ENCODE results near the gene HOXA6.

HOXA6 gene

DNA sequence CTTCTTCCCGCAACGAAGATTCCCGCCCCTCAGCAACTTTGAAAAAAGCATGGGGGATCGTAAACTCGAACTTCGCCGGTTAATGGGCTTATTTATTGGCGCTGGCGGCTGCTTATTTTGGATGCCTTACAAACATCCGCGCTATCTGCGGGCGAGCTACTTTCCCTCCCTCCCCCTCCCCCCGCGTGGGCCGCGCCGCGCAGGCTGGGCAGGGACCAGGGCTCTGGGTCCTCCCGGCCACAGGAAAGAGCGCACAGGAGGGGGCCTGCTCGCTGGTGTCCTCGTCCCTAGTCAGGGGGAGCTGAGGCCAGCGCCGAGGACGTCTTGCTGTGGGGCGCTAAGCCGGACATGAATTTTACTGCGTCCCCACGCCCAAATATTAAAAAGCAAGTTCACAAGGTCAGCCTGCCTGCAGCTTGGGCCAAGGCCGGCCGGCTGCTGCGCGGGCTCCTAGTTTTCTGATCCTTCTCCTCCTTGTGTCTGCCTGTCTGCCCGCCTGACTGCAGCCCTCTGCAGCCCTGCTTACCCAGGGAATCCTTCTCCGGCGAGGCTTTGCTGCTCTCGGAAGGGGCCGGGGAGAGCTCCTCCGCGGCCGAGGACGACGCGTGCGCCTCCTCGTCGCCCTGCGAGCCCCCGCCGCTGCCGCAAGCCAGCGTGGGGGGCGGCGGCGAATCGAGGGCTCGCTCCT lies 25.4 kb upstream of the HOXA6 start:
- FAIRE-seq, result no peak

DNA sequence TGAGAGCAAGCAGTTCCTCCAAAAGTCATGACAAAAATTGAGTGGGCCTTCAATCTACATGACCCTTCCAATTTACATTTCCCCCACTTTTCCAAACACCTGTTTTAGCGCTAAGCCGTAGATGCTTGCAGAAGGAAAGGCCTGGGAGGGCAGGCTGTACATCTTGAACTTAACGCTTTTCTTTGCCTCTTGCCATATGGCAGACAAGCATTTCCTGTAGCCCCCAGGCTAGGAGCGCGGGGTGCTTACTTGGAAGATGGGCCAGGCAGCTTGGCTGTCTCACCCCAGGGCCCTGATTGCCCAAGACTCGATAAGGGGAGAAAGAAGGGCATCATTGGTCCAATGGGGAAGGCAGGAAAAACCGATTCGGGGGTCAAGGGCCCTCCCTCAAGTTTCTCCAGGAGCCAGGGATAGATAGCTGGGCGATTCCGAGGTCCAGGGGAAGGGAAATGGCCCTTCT lies 24.8 kb upstream of the HOXA6 start:
- FAIRE-seq, result no peak

DNA sequence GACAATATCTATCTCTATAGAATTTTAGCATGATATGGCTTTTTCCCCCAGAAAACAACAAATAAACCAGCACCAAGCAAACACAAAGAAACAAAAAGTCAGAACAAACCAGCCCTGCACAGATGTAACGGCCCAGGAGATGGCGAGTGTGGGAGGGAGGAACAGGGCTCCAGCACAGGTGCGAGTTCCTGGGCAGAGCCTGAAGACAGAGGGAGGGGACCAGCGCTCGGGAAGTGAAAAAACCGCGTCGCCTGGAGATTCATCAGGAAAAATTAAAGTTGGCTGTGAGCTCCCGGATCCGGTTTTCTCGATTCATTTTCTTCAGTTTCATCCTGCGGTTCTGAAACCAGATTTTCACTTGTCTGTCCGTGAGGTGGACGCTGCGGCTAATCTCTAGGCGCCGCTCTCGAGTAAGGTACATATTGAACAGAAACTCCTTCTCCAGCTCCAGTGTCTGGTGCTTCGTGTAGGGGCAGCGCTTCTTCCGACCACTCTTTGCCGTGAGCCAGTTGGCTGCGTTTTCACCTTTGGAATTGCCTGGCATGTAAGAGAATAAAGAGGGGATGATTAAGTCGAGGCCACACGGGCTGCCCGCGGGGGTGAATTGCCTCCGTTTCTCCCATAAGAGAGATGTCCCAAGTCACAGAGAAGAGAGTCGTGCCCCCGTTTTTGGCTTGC lies 24.2 kb upstream of the HOXA6 start:
- FAIRE-seq, result peak; percentile 46

DNA sequence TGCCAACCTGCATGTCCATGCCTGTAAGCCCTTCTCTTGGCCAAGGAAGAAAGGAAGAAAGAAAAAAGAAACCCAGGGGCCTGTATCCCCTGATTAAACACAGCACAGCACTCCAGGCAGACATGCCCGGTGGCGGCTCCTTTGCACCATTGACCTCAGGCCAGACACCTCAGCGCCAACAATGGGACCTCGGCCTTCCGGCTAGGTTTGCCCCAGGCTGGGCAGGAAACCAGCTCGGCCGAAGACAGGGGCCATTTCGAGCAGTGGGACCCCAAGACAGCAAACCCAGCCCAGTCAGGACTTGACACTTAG lies 23.7 kb upstream of the HOXA6 start:
- no peak for FAIRE-seq

DNA sequence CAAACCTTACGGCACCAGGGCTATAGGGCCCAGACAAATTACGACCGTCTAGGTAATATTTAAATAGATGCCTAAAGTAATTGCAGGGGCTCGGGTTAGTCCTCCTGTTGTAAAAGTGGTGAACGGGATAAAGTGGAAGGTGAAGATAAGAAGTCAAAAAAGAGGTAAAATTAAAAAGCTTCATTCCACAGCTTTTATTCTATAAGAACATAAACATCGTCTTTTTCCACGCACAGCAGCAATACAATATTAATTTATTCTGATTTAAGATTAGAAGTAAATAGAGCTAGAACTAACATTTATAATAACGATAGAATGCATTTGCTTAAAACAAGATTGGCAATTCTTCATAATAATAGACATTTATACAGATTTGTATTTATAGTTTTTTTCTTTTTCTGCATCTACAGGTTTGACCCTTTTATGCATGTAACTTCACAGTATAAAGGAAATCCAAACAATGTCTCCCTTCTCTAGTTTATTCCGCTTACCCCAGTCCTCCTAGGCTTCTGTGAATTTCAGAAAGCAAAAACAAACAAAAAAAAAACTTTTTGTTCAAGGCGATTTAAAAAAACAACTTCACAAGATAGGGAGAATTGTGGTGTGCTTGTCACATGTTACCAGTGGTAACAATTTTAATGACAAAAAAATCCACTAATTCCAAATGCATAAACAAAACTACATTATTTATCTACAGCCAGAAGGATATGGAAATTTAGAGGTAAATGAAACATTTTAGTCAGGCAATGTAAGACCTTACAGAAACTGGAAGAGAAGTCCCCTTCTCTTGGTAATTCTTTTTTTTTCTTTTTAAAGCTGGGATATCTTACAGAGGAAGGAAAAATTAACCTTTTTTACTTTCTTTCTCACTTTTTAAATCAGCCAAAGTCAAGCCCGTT lies 23.1 kb upstream of the HOXA6 start:
- FAIRE-seq, result peak; percentile 96

DNA sequence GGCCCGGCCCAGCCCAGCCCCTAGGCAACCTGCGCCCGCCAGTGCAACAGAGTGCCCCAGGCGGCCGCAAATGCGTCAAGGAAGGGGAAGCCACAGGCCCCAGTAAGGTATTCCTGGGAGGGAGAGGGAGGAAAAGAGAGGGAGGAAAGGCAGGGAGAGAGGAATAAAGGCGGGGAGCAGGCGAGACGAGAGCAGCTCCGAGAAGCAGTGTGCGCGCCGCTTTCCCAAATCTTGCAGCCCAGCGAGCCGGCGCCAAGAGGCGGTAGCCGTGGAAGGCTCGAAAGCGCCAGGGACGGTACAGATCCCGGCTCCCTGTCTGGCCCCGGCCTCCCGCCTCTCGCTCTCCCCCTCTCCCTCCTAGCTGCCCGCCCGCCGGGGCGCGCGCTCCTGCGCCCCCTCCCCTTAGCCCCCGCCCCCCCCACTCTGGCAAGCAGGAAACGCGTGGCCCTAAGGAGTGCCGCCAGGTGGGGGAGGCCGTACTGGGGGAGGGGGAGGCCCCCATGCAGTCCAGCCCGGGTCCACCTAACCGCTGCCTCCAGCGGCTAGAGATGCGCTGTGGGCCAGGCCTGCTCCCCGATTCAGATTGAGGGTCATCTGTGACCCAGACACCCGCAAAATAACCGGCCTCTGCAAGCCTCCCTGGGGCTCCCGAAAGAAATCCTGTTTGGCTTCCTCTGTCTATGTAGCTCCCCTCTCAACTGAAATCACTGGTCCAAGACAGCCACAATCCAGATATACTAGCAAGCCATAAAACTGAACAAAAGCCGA lies 22.3 kb upstream of the HOXA6 start:
- FAIRE-seq, result no peak

DNA sequence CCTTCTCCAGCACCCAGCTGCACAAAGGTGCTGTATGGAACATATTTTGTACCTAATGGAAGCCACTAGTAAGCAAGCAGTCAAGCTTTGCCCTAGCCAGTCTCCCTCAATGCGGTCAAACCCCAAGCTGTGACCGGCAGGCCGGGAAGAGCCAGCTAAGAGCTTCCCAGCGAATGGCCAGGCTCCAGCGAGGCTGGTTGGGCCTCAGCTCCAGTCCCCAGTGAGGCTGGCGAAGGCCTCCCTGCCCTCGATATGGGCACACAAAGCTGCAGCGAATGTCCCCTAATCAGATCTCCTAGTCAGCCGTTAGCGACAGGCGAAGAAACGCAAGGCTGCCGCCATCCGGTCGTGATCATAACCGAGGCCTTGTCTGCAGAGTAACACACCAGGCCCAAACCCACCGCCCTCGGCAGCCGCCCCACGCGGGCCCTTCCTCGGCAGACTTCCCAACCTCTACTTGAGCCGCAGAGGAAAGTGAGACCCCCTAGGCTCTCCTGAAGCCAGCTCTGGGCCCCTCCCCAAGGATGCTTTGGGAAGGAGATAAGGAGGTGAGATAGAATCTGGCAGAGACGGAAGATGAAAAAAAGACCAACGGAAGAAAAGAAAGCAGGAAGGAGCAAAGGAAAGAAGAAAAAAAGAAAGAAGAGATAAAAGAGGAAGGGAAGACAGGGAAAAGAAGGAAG lies 20.8 kb upstream of the HOXA6 start:
- FAIRE-seq, result no peak

DNA sequence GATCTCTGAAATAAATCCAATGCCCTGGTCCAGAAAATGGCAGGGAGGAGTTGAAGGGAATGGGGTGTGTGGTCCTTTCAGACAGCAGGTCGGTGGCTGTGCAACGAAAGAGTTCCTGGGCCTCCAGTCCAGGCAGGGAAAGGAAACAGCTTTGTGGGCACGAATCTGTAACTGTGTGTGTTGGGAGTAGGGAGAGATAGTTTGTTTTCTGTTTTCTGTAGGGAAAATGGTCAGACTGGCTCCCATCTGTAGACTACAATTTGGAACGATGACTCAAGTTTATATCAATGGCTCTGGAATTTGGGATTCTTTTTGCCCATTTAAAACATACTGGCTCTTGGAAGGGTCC lies 20.3 kb upstream of the HOXA6 start:
- peak; percentile 88 for FAIRE-seq

DNA sequence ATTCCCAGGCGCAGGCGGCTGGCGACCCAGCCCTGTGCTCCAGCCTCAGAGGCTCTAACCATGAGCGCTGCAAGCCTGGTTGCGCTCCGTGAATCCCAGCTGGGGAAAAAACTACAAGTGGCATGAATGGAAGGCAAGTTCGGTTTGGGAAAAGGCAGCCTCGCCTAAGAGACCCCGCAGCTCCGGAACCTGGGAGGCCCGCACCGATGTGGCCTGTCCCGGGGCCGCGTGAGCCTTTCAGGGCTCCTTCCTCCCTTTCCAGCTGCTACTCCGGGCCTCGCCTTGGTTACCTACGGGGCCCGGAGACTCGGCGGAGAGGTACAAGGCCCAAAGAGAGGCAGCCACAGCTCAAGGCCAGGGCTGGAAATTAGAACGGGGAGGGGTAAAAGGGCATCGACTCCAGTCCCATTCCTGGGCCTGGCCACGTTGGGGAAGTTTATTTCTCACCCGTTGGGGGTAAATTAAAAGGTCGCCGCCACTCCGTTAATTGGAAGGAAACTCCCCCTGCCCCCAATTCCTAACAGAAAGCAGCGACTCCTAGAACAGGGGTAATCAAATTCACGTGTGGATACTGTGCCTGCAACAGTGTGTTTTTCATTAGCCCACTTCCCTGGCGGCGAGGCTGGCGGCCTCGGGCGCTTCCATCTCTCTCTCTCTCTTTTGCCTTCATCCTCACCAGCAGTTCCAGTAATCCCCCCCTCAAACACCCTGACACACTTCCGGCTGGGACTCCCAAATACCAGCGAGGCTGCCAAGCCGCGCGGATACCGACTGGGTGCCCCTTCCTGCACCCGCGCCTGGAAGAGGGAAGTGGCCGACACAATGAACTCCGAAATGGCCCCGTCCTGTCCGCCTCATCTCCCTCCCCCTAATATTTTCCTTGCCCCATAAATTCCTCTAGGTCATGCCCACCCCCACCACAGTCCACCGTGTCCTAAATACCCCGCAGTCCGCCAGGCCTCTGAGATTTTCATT lies 19.2 kb upstream of the HOXA6 start:
- peak; percentile 40 for FAIRE-seq

DNA sequence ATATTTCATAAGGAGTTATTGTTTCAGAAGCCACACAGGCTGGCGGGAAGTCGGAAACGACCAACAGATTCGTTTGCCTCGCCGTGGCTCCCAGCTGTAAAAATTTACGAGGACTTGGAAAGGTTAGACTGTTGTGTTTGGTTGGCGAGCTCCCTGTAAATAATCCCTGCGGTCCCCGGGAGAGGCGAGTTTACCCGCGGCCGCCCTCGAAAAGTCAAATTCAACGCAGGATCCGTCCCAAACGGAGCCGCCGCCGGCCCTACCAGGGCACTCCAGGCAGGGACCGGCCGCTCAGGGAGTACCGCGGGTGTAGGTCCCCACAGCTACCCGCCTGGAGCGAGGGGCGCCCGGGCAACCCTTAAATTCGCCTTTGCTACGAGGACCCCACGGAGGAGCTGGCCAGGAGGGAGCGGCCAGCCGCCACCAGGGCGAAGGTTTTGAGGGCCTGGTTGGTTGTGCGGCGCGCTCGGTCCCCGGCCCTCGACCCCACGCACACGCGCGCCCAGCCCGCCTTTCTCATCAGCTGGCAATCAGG lies 18.5 kb upstream of the HOXA6 start:
- no peak for FAIRE-seq

DNA sequence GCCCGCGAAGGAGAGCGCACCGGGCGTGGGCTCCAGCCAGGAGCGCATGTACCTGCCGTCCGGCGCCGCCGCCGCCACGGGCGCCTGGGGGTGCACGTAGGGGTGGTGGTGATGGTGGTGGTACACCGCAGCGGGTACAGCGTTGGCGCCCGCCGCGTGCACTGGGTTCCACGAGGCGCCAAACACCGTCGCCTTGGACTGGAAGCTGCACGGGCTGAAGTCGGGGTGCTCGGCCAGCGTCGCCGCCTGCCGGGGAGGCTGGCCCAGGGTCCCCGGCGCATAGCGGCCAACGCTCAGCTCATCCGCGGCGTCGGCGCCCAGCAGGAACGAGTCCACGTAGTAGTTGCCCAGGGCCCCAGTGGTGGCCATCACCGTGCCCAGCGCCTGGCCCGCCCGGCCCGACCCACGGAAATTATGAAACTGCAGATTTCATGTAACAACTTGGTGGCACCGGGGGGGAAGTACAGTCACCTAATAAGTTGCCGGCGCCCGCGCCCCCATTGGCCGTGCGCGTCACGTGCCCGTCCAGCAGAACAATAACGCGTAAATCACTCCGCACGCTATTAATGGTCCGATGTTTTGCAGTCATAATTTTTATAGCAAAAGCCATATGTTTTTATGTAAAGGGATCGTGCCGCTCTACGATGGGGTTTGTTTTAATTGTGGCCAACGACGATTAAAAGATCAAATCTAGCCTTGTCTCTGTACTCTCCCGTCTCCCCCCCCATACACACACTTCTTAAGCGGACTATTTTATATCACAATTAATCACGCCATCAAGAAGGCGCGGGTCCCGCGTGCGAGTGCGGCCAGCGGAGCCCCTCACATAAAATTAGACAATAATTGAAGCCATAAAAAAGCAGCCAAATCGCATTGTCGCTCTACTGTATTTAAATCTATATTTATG lies 17.8 kb upstream of the HOXA6 start, which contains the start of gene HOXA9:
HOXA9 (minus strand) TSS at position 449 of the 907 bp plus-strand sequence; CDS start at position 369, 80 bp downstream.
- peak; percentile 97 for FAIRE-seq

DNA sequence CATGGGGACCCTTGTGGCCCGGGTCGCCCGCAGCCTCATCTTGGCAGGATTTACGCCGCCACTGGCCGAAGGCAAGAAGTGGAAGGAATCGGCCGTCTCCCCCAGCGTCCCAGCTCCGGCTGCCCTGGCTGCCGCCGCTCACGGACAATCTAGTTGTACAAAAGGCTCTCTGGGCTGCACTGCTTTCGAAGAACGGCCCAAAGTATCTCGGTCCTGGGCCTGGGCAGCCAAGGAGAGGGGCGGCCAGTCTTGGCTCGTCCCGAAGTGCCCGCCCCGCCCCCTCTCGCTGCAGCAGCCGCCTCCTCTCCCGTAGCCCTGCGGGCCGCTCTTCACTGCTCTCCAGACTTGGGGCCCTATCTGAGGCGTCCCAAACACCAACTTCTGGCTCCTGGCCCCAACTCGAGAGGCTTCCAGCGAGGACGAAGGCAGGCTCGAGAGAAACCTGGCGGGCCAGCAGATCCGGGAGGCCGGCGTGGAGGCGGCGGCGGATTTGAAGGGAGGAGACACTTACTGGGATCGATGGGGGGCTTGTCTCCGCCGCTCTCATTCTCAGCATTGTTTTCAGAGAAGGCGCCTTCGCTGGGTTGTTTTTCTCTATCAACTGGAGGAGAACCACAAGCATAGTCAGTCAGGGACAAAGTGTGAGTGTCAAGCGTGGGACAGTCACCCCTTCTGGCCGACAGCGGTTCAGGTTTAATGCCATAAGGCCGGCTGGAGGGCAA lies 17.0 kb upstream of the HOXA6 start:
- no peak for FAIRE-seq

DNA sequence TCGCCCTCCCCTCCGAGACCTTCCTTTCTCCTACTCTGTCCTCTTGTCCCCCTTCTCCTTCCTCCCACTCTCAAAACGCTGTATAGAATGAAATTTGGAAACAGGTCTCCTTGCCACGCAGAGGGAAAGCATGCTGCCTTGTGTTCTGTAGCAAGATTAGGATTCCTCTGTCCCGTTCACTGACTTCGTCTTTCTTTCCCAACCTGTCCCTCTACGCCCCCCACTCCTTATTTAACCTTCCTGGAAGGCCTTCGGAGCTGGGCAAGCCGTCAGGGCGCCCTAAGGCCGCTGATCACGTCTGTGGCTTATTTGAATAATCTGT lies 16.4 kb upstream of the HOXA6 start:
- no peak for FAIRE-seq

DNA sequence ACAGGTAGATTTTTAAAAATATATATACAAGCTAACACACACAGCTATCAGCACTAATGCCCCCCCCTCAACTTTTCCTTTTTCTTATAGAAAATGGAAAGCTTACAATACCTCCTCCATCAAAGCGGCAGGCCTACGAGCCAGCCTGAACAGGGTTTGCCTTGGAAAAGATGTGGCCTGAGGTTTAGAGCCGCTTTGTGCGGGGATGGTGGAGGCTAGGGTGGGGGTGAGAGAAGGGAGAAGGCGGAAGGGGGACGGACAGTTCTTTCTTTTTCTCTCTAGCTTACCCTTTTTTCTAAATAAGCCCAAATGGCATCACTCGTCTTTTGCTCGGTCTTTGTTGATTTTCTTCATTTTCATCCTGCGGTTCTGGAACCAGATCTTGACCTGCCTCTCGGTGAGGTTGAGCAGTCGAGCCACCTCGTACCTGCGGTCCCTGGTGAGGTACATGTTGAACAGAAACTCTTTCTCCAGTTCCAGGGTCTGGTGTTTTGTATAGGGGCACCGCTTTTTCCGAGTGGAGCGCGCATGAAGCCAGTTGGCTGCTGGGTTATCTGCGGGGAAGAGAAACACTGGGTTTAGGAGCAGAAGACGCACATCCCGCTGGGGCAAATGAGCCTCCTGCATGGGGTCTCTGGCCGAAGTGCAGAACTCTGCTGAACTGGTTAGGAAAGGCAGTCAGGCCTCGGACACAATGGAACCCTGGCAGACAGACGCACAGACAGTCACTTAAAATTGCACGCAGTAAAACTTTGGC lies 15.9 kb upstream of the HOXA6 start:
- FAIRE-seq, result no peak

DNA sequence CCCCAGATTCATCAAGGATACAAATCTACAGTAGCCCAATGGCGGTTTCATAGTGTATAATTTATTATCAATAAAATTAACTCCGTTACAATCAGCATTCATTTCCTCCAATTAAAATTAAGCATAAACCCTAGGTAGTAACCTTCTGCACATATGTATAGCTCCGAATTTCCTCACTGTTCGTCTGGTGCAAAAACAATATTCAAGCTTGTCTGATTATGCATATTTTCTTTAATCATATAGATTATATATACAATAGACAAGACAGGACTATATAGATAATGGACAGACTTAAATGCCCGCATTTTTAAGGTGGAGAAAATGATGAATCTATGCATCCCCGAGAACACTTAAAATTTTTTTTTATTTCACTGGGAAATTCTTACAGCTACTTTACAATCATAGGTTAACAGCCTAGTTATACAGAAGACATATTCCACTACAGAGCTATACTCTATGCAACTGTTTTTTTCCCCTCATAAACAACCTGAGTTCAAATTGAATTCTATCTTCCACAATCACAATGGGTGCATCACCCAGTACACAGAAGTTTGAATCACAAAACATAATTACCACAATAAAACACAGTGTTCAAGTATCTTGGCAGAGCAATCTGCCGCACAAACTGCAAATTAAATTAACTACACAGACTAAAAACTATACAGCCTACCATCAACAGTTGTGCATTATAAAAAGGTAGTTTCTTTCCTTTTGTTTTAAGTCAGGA lies 15.2 kb upstream of the HOXA6 start:
- peak; percentile 93 for FAIRE-seq

DNA sequence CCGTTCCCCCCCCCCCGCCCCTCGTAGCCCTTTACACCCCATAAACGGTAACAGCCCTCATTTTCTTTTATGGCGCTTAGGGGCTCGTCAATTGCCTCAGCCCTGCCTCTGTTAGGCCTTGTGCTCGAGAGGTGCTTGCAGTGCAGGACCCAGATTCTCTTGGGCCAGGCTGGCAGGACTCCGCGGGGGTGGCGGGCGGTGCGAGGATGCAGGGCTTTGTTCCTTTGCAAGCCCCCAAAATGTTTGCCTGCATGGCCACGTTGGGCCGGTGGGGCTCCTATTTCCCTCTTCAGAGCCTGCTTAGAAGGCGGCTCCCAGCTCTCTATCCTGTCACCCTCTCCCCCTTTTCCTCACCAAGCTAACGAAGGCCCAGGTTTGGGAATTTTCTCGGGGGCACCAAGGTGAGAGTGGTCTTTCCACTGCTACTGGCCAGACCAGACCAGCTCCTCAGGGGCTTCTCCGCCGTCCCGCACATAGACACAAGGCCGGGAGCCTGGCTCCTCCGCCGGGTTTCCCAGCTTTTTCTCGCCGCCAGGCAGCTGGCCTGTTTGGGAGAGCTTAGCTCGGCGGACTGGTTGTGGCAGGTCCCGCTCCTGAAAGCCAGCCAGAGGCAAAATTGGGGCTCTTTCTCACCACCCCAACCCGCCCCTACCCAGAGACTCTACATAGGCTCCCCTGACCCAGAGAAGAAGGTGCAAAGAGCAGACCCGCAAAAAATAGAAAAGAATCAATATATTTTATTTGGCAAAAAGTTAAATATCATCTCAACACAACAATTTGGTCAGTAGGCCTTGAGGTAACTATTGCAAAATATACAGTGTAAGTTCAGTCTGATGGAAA lies 14.4 kb upstream of the HOXA6 start:
- FAIRE-seq, result no peak

Measured in G401.6 (cell line).